Vagina (tissue), 2 donors: ENCODE data around the gene KCNIP2.

Source experiments
- POLR2AphosphoS5 ChIP-seq, 2 donors: sonication (generic); formaldehyde crosslinking; IDR thresholded peaks; one replicate each; pipeline ENCODE4 v1.9.0; 2017; ENCODE audit warnings: antibody characterized with exemption in 2 of 2, mild to moderate bottlenecking in 2 of 2, low read depth in 1 of 2; ENCODE audit not compliant: insufficient read depth in 1 of 2
- TF ChIP-seq, protein P1 (sequence below), 3 experiments: fragments of 450-650 bp in 2 of 3; fragments of 200-600 bp in 1 of 3; sonication (generic) in 1 of 3; IDR thresholded peaks; one replicate each; pipeline ENCODE4 v1.5.1; 2017 to 2019; ENCODE audit warnings: antibody characterized with exemption in 3 of 3, mild to moderate bottlenecking in 2 of 3, moderate library complexity in 2 of 3

DNA sequence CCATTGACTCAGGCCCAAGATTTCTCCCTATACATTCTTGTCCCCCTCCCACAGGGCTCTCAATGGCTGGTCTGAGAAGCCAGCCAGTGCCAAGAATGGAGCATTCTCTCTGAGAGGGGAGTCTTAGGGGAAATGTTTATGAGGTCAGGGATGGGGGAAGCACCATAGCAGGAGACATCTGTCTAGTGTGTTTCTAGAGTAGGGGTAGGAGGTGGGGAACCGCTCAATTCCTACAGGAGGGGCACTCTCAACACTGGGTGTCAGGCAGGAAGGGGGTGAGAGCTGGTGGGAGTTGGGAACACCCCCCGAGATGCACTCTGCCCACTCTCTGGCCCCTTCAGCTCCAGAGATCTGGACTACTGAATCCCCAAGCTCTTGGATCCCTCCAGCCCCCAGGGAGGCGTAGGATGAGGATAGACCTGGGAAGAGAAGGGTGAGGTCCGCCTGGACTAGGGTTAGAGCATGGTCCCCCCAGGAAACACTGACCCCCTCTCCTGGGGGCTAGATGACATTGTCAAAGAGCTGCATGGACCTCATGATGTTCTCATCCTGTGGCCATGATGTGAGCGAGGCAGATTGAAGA, 16.7 kb downstream of the KCNIP2 start:
- TF ChIP-seq, protein P1, sequence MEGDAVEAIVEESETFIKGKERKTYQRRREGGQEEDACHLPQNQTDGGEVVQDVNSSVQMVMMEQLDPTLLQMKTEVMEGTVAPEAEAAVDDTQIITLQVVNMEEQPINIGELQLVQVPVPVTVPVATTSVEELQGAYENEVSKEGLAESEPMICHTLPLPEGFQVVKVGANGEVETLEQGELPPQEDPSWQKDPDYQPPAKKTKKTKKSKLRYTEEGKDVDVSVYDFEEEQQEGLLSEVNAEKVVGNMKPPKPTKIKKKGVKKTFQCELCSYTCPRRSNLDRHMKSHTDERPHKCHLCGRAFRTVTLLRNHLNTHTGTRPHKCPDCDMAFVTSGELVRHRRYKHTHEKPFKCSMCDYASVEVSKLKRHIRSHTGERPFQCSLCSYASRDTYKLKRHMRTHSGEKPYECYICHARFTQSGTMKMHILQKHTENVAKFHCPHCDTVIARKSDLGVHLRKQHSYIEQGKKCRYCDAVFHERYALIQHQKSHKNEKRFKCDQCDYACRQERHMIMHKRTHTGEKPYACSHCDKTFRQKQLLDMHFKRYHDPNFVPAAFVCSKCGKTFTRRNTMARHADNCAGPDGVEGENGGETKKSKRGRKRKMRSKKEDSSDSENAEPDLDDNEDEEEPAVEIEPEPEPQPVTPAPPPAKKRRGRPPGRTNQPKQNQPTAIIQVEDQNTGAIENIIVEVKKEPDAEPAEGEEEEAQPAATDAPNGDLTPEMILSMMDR (IDR thresholded peaks at IDR 0.05) = no peak
- no peak for TF ChIP-seq POLR2AphosphoS5 (IDR thresholded peaks at IDR 0.05; ENCODE audit: insufficient read depth in 1 of 2, low read depth in 1 of 2)
